Natural killer cell (primary cell): ENCODE measurements around the gene SERPINA3. TPM values are rescaled to one million over a fixed set of nuclear protein-coding genes. Genes with fewer than 3 reads are reported as not detected.

Source experiments
- ATAC-seq, 3 donors: fragments of 150-1000 bp in 2 of 3; fragments of 200-7000 bp in 1 of 3; cut with Tn5 transposase; 1 replicate in 1 of 3; 2 replicates in 2 of 3; pipeline ENCODE4 v1.10.0; 2021; ENCODE audit warnings: mild to moderate bottlenecking in 2 of 3, moderate library complexity in 2 of 3
- DNase-seq, 2 donors: peaks; one replicate each; pipeline versions ENCODE4 v3.0.0 to v3.0.0-alpha.2; 2013 to 2021; ENCODE audit warnings: mixed read lengths in 1 of 2
- H3K27ac ChIP-seq: one replicate; pipeline ENCODE4 v1.5.1; 2013; ENCODE audit warnings: mild to moderate bottlenecking, low read length
- H3K27me3 ChIP-seq: one replicate; pipeline ENCODE4 v1.6.1; 2013; ENCODE audit warnings: low read length; ENCODE audit not compliant: control insufficient read depth, insufficient read depth
- H3K36me3 ChIP-seq: one replicate; pipeline ENCODE4 v1.6.1; 2013; ENCODE audit warnings: low read length; ENCODE audit not compliant: control insufficient read depth, insufficient read depth
- H3K4me1 ChIP-seq: one replicate; pipeline ENCODE4 v1.6.1; 2013; ENCODE audit warnings: low read length; ENCODE audit not compliant: control insufficient read depth, insufficient read depth
- H3K4me3 ChIP-seq: one replicate; pipeline ENCODE4 v1.5.1; 2013; ENCODE audit warnings: low read length
- H3K9me3 ChIP-seq: one replicate; pipeline ENCODE4 v1.6.1; 2013; ENCODE audit warnings: low read length; ENCODE audit not compliant: control insufficient read depth, insufficient read depth
- H3K27ac Mint-ChIP-seq, 2 donors: one replicate each; pipeline ENCODE4 v1.8.0; 2022; ENCODE audit warnings: mild to moderate bottlenecking in 2 of 2, mixed read lengths in 2 of 2, moderate library complexity in 1 of 2
- H3K27me3 Mint-ChIP-seq, 2 donors: one replicate each; pipeline ENCODE4 v1.8.0; 2022; ENCODE audit warnings: low read depth in 2 of 2, mixed read lengths in 2 of 2
- H3K36me3 Mint-ChIP-seq: one replicate; pipeline ENCODE4 v1.8.0; 2022; ENCODE audit warnings: mixed read lengths
- H3K4me1 Mint-ChIP-seq, 2 donors: one replicate each; pipeline ENCODE4 v1.8.0; 2022; ENCODE audit warnings: mixed read lengths in 2 of 2
- H3K4me3 Mint-ChIP-seq: one replicate; pipeline ENCODE4 v1.8.0; 2022; ENCODE audit warnings: mild to moderate bottlenecking, moderate library complexity, mixed read lengths
- H3K9me3 Mint-ChIP-seq, 2 donors: one replicate each; pipeline ENCODE4 v1.8.0; 2022; ENCODE audit warnings: mixed read lengths in 2 of 2
- WGBS: methylation state at CpG from one replicate; pipeline ENCODE4 v1.1.7; 2013; ENCODE audit warnings: missing lambda C conversion rate; ENCODE audit not compliant: insufficient coverage; 5-methylcytosine and 5-hydroxymethylcytosine counted together
- intact Hi-C: fragments of 100-400 bp; cut with micrococcal nuclease; formaldehyde crosslinking; loops from one replicate; pipeline ENCODE4 v1.14.2; 2022
- total RNA-seq, 4 donors: library from RNA; stranded (reverse); fragments of 120-200 nt in 1 of 4; gene quantifications; one replicate each; pipeline versions ENCODE4 v1.2.3 to v1.2.4, GENCODE V29; 2013 to 2022
- TF ChIP-seq, protein P1 (sequence below): fragments of 200-600 bp; IDR thresholded peaks from one replicate; pipeline ENCODE4 v1.8.0; 2022; ENCODE audit warnings: antibody characterized with exemption

The SERPINA3 gene
- total RNA-seq, 3 donors from 2014 or later (not counting 1 experiment from before 2014, with no cell fraction given), result not detected

DNA sequence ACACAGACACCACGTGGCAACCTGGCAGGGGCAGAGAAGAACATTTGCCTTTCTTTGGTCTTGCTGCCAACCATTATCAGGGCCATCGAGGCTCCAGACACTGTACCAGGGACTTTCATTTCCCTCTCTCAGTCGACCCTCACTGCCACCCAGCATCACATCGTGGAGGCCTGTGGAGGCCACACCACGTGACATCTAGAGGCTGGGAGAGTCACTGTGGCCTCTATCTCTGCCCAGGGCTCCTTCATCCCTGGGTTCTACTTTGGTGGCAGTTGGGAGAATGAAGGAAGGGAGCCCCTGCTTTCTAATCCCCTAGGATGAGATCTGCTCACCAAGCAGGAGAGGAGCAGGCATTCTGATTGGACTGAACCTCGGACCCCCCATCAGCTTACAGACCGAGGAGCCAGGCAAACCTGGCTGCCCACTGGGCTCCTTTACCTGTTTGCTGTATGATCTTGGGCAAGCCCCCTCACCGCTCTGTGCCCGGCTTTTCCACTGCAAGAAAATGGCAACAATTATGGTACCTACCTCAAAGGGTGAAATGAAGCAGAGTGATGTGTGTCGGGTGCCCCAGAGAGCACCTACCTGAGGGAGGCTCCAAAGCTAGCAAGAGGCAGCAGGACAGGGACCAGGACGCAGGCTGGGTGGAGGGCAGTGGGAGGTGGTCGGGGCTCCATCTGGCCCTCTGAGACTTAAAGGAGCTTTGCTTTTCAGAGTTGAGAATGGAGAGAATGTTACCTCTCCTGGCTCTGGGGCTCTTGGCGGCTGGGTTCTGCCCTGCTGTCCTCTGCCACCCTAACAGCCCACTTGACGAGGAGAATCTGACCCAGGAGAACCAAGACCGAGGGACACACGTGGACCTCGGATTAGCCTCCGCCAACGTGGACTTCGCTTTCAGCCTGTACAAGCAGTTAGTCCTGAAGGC, 1.8 kb downstream of the SERPINA3 start:
- Histone ChIP-seq H3K36me3 (no peaks in the 10 kb centered on the region), H3K27me3 (no peaks in the 10 kb centered on the region), H3K9me3 (peaks cover 15% of the 10 kb centered on the region), H3K4me3 (no peak overlapping the region), H3K27ac (no peak overlapping the region), H3K4me1 (no peaks in the 10 kb centered on the region)
- TF ChIP-seq, protein P1, sequence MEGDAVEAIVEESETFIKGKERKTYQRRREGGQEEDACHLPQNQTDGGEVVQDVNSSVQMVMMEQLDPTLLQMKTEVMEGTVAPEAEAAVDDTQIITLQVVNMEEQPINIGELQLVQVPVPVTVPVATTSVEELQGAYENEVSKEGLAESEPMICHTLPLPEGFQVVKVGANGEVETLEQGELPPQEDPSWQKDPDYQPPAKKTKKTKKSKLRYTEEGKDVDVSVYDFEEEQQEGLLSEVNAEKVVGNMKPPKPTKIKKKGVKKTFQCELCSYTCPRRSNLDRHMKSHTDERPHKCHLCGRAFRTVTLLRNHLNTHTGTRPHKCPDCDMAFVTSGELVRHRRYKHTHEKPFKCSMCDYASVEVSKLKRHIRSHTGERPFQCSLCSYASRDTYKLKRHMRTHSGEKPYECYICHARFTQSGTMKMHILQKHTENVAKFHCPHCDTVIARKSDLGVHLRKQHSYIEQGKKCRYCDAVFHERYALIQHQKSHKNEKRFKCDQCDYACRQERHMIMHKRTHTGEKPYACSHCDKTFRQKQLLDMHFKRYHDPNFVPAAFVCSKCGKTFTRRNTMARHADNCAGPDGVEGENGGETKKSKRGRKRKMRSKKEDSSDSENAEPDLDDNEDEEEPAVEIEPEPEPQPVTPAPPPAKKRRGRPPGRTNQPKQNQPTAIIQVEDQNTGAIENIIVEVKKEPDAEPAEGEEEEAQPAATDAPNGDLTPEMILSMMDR, result no peak
- Mint-ChIP-seq H3K27ac (no peak overlapping the region), H3K4me1 (no peaks in the 10 kb centered on the region), H3K9me3 (peaks cover 5 to 6% of the 10 kb centered on the region in 2 donors), H3K36me3 (no peaks in the 10 kb centered on the region), H3K4me3 (no peak overlapping the region), H3K27me3 (no peaks in the 10 kb centered on the region)
- ATAC-seq (no peak), DNase-seq (no peak)
- 84% methylated on average over 20 of the region's 20 CpGs for WGBS
- intact Hi-C loops, result no loop called here

- Mint-ChIP-seq H3K36me3 (no peaks in the 10 kb centered on the region), H3K4me3 (no peak overlapping the region), H3K27me3 (no peaks in the 10 kb centered on the region), H3K27ac (no peak overlapping the region), H3K9me3 (peaks cover 3 to 5% of the 10 kb centered on the region in 2 donors), H3K4me1 (no peaks in the 10 kb centered on the region)
- Histone ChIP-seq H3K9me3 (peaks cover 15% of the 10 kb centered on the region), H3K27ac (no peak overlapping the region), H3K4me1 (no peaks in the 10 kb centered on the region), H3K27me3 (no peaks in the 10 kb centered on the region), H3K4me3 (no peak overlapping the region), H3K36me3 (no peaks in the 10 kb centered on the region)
- intact Hi-C loops, result no loop called here
- DNase-seq (no peak), ATAC-seq (no peak)
- 91% methylated on average over 7 of the region's 7 CpGs for WGBS
- TF ChIP-seq, protein P1, result no peak
Observed at GRCh38 chr14:94614802-94615201, 2.6 kb downstream of the SERPINA3 start.

DNA sequence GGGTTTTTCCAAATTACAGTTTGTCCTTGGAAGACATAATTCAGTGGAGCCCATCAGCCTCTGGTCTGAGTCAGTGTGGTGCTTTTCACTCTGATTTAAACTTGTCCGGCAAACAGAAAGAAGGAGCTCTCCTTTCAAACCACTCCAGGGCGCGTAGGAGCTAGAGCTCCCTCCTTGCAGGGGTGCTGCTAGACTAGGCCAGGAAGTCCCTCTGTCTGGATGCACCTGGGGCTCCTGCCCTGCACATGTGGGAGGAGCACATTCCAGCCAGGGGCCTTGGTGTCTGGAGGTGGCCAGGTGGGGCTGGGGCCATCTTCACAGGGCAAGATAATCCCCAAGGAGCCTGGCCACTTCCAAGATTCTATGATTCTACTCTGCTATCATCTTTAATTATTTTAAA, 3.1 kb downstream of the SERPINA3 start:
- peaks cover 3 to 5% of the 10 kb centered on the region in 2 donors for H3K9me3 Mint-ChIP-seq
- ATAC-seq, result no peak
- no peak overlapping the region for H3K27ac ChIP-seq
- H3K4me3 ChIP-seq, result no peak overlapping the region
- no peaks in the 10 kb centered on the region for H3K27me3 Mint-ChIP-seq
- TF ChIP-seq, protein P1, result no peak
- intact Hi-C loops, result no loop called here
- no peaks in the 10 kb centered on the region for H3K4me1 ChIP-seq
- no peaks in the 10 kb centered on the region for H3K27me3 ChIP-seq
- no peak overlapping the region for H3K4me3 Mint-ChIP-seq
- H3K9me3 ChIP-seq, result peaks cover 15% of the 10 kb centered on the region
- H3K36me3 ChIP-seq, result no peaks in the 10 kb centered on the region
- H3K27ac Mint-ChIP-seq, result no peak overlapping the region
- H3K4me1 Mint-ChIP-seq, result no peaks in the 10 kb centered on the region
- no peaks in the 10 kb centered on the region for H3K36me3 Mint-ChIP-seq
- DNase-seq, result no peak
- WGBS, result 66% methylated on average over 3 of the region's 3 CpGs
